ENCODE results near the gene TMEM132A. TPM values are rescaled to one million over a fixed set of nuclear protein-coding genes. Genes with fewer than 3 reads are reported as not detected.

The TMEM132A gene
- total RNA-seq, 3 donors from 2014 or later = 3.9 to 11.8 (median 8.5) TPM

GRCh38 chr11:60924906-60925853, 920 bp downstream of the TMEM132A start:
- no peak for TF ChIP-seq CTCF (IDR thresholded peaks at IDR 0.05)

GRCh38 chr11:60925868-60926267, 1.6 kb downstream of the TMEM132A start:
- DNase-seq = no peak
- no peak for ATAC-seq
- Histone ChIP-seq H3K4me3 (no peak overlapping the region), H3K4me1 (ENCODE audit: low read depth) (peaks cover 17% of the 10 kb centered on the region), H3K9me3 (no peaks in the 10 kb centered on the region), H3K36me3 (ENCODE audit: low read depth) (peaks cover 3% of the 10 kb centered on the region)
- intact Hi-C loops (cut with DNase I, micrococcal nuclease) = no loop called here
- no peak for TF ChIP-seq CTCF (IDR thresholded peaks at IDR 0.05)

More at GRCh38 chr11:60924906-60925853, 920 bp downstream of the TMEM132A start:
- peak overlapping the region; percentile 17 for H3K4me3 ChIP-seq
- H3K9me3 ChIP-seq = no peaks in the 10 kb centered on the region
- DNase-seq (no peak), ATAC-seq (peak; percentile 17)
- H3K36me3 ChIP-seq (ENCODE audit: low read depth) = peaks cover 3% of the 10 kb centered on the region
- H3K4me1 ChIP-seq (ENCODE audit: low read depth) = peaks cover 17% of the 10 kb centered on the region
- intact Hi-C loops (cut with DNase I, micrococcal nuclease) = no loop called here

DNA sequence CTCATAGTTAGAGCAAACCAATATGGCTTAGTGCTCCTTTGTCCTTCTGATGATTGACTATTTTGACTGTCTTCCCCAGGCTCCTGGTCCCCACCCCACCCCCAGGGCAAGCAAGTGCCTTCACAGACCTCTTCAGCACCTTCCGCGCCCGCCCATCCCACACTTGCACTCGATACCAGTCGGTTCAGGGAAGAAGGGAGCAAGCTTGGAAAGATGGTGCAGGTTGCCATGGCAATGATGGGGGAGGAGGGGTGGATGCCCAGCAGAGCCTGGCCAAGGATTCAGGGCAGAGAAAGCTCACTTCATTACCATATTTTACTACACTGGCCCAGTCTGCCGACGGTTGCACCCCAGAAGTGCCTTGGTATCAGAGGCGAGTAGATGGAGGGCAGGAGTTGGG, 2.2 kb downstream of the TMEM132A start:
- no peak for DNase-seq
- no peak for ATAC-seq
- intact Hi-C loops (cut with DNase I, micrococcal nuclease) = no loop called here
- Histone ChIP-seq H3K36me3 (ENCODE audit: low read depth) (peaks cover 2% of the 10 kb centered on the region), H3K4me1 (ENCODE audit: low read depth) (peaks cover 17% of the 10 kb centered on the region), H3K9me3 (no peaks in the 10 kb centered on the region), H3K4me3 (no peak overlapping the region)
- TF ChIP-seq CTCF (IDR thresholded peaks at IDR 0.05) = no peak

DNA sequence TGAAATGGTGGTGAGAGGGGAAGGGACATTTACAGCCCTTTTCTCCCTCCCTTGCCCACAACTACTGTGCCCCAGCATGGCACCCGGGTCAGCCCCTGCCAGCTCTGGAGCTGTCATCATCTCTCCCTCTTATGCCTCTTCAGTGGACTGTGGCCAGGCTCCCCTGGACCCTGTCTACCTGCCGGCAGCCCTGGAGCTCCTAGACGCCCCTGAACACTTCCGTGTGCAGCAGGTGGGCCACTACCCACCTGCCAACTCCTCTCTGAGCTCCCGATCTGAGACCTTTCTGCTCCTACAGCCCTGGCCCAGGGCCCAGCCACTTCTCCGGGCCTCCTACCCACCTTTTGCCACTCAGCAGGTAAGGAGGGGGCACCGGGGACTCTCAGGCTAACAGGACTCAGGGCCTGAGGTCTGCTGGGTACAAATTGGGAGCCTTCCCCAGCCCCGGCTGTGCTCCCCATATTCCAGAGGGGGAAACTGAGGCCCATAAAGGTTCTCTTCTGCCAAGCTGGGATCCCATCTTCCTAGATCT, 2.9 kb downstream of the TMEM132A start:
- Histone ChIP-seq H3K36me3 (ENCODE audit: low read depth) (no peaks in the 10 kb centered on the region), H3K4me3 (no peak overlapping the region), H3K9me3 (no peaks in the 10 kb centered on the region), H3K4me1 (ENCODE audit: low read depth) (peaks cover 17% of the 10 kb centered on the region)
- TF ChIP-seq CTCF (IDR thresholded peaks at IDR 0.05) = no peak
- no peak for ATAC-seq
- intact Hi-C loops (cut with DNase I, micrococcal nuclease) = no loop called here
- no peak for DNase-seq

DNA sequence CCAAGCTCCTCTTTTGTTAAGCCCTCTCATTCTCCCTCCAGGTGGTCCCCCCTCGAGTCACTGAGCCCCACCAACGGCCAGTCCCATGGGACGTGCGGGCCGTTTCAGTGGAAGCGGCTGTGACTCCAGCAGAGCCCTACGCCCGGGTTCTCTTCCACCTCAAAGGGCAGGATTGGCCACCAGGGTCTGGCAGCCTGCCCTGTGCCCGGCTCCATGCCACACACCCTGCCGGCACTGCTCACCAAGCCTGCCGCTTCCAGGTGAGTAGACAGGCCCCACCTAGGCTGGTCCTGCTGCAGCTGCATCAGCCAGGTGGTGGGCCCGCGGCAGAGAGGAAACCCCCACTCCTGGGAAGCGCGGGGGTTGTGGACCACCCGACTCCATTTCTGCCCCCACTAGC, 3.3 kb downstream of the TMEM132A start:
- Histone ChIP-seq H3K9me3 (no peaks in the 10 kb centered on the region), H3K4me1 (ENCODE audit: low read depth) (peaks cover 17% of the 10 kb centered on the region), H3K36me3 (ENCODE audit: low read depth) (no peaks in the 10 kb centered on the region), H3K4me3 (no peak overlapping the region)
- intact Hi-C loops (cut with DNase I, micrococcal nuclease) = no loop called here
- DNase-seq (no peak), ATAC-seq (no peak)
- TF ChIP-seq CTCF (IDR thresholded peaks at IDR 0.05) = no peak
